Motor neuron (in vitro differentiated cells): ENCODE measurements around the gene ROCK2. TPM values are rescaled to one million over a fixed set of nuclear protein-coding genes. Genes with fewer than 3 reads are reported as not detected.

Experiments used
- ATAC-seq, 8 experiments: fragments of 200-7000 bp; cut with Tn5 transposase; replicated peaks in 6 of 8; 2 replicates each; pipeline ENCODE4 v1.8.0; 2021; ENCODE audit warnings: mild to moderate bottlenecking in 8 of 8, moderate library complexity in 8 of 8
- H3K27ac ChIP-seq, 2 donors: fragments of 250-450 bp; sonication (Bioruptor Pico); 2 replicates each; pipeline ENCODE4 v1.9.0; 2021; ENCODE audit warnings: antibody characterized with exemption in 2 of 2, mild to moderate bottlenecking in 2 of 2, moderate library complexity in 1 of 2
- H3K4me1 ChIP-seq, 2 donors: fragments of 250-450 bp; sonication (Bioruptor Pico); replicated peaks in 1 of 2; 2 replicates each; pipeline ENCODE4 v1.6.1; 2021; ENCODE audit warnings: antibody characterized with exemption in 2 of 2, mild to moderate bottlenecking in 2 of 2, moderate library complexity in 1 of 2
- H3K4me3 ChIP-seq, 5 donors: fragments of 250-450 bp; sonication (Bioruptor Pico); 2 replicates each; pipeline ENCODE4 v1.9.0; 2021; ENCODE audit warnings: antibody characterized with exemption in 5 of 5, mild to moderate bottlenecking in 5 of 5, moderate library complexity in 4 of 5
- WGBS, 10 experiments: fragments of 450-650 bp; shearing (Covaris generic); methylation state at CpG; one replicate each; pipeline ENCODE4 v1.0.0; 2022; 5-methylcytosine and 5-hydroxymethylcytosine counted together
- in situ Hi-C, 9 experiments: fragments of 400-800 bp; cut with MboI; loops; one replicate each; pipeline ENCODE4 v1.15.0; 2021; ENCODE audit warnings: low sequenced_read_pairs in 9 of 9, low pct_unique_long_range_greater_than_20kb in 2 of 9; ENCODE audit not compliant: unreplicated experiment in 9 of 9
- total RNA-seq, 8 experiments: library from RNA; unstranded; fragments of 300-600 nt; gene quantifications; 2 replicates each; pipeline versions ENCODE4 v1.2.3 to v1.2.4, GENCODE V29; 2022

Gene ROCK2
- total RNA-seq, 8 experiments from 2014 or later: 17.3 to 36.0 (median 22.4) TPM

DNA sequence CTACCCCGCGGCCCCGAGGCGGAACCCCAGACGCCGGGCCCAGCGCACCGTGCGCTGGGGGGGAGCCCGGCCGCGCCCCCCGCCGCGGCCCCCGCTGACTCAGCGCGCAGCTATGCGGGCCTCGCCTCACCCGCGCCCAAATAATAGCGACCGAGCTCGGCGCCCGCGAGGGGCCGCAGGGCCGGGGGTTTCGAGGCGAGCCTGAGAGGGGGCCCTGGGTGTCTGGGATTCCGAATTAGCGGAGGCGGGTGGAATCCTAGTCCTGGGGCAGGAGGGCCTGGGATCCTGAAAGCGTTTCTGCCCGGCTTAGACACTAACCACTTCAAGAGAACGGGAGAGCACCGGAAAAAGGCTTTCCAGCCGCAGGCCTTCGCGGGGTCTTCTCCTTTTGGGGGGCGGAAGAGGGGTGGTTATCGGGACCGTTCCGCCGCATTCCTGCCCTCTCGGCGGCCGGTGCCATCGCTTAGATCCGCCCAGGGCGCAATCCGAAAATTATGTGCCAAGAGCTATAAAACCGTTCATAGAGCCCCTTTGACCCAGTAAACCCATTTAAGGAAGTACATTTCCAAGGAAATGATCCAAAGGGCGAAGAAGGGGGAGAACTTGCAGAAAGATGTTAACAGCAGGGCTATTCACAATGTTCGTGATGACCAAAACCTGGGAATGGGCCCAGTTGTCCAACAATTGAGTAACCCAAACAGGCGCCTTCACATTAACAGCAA, 681 bp upstream of the ROCK2 start:
- Histone ChIP-seq H3K27ac (peak overlapping the region; percentile 93 to 98), H3K4me3 (peak overlapping the region; percentile 68 to 92 (median 77)), H3K4me1 (peaks cover 10 to 31% of the 10 kb centered on the region in 2 donors)
- in situ Hi-C loops: no loop called here
- 5 to 60% (median 30%) methylated on average over 1 to 18 of the region's 58 CpGs; no CpG with 5 or more reads in 1 of the 10 experiments for WGBS, 10 experiments
- ATAC-seq: peak in 5 of 8 experiments; percentile 63 to 72 (median 66)

DNA sequence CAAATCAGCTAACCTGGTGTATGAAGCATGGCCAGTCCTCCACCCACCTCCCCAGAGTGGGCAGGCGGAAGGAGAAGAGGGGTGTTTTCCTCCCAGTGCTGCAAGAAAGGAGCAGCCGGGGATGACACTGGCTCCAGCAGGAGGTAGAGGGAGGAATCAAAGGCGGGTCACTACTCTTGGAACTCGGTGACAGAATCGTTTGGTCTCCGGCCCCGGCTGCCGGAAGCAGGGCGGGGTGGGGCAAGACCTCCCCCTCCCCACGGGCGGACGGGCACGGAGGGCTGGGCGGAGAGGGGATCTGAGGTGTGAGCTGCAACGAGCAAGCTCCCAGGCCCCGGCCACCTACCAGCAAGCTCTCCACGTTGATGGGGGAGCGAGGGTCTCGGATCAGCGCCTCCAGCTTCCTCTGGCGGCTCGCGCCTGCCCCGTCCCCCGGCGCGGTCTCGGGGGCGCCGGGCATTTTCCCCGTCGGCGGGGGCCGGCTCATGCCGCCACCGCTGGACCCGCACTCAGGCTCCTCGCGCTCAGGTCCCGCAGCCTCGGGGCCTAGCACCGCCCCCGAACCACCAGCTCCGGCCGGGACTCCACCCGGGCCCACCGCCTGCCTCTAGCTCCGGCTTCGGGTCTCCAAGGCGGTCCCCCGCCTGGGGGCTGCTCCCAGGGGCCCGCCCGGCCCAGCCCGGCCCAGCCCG, 640 bp downstream of the ROCK2 start:
- in situ Hi-C loops: no loop called here
- H3K4me3 ChIP-seq: peak overlapping the region; percentile 68 to 92 (median 77)
- 0 to 20% (median 0%) methylated on average over 1 to 35 of the region's 55 CpGs; no CpG with 5 or more reads in 7 of the 10 experiments for WGBS, 10 experiments
- peaks cover 8 to 27% of the 10 kb centered on the region in 2 donors for H3K4me1 ChIP-seq
- ATAC-seq: peak; percentile 4 to 39 (median 18)
- peak overlapping the region; percentile 93 to 98 for H3K27ac ChIP-seq

- no peak for ATAC-seq
- Histone ChIP-seq H3K27ac (peak overlapping the region; percentile 93 to 98), H3K4me3 (peak overlapping the region; percentile 68 to 92 (median 77)), H3K4me1 (peaks cover 4 to 24% of the 10 kb centered on the region in 2 donors)
- in situ Hi-C loops: no loop called here
- 0% methylated on average over 1 to 7 of the region's 7 CpGs; no CpG with 5 or more reads in 1 of the 10 experiments for WGBS, 10 experiments
These were observed 1.1 kb downstream of the ROCK2 start for GRCh38 chr2:11343368-11343649.

GRCh38 chr2:11342551-11343367, 1.7 kb downstream of the ROCK2 start:
- ATAC-seq: peak in 3 of 8 experiments; percentile 4 to 10 (median 5)
- in situ Hi-C loops: no loop called here
- H3K4me3 ChIP-seq: peak overlapping the region; percentile 68 to 92 (median 77)
- WGBS, 10 experiments: 0 to 2% (median 0%) methylated on average over 1 to 14 of the region's 14 CpGs; no CpG with 5 or more reads in 1 of the 10 experiments
- peaks cover 4 to 24% of the 10 kb centered on the region in 2 donors for H3K4me1 ChIP-seq
- peak overlapping the region in 1 of 2 donors; percentile 98 for H3K27ac ChIP-seq

DNA sequence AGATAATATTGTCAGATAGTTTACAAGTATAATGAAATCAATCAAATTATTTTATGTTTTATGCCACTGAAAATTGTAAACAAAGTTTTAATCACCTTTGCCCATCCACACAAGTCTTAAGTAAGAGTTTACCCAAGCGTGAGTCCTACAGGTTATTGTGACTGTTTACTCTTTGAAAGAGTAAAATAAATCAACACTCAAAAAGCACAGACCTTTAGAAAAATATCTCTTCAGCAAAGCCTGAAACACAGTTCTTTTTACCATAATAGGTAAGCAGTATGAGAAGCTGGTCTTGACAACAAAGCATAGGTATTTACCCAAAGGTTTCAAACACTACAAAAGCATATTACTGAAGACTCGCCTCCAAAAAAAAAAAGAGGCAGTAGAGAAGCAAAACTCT, 3.7 kb downstream of the ROCK2 start:
- ATAC-seq: no peak
- 33 to 100% (median 78%) methylated on average over 1 to 2 of the region's 2 CpGs; no CpG with 5 or more reads in 1 of the 10 experiments for WGBS, 10 experiments
- in situ Hi-C loops: no loop called here
- H3K4me1 ChIP-seq: peaks cover 4 to 22% of the 10 kb centered on the region in 2 donors
- H3K27ac ChIP-seq: no peak overlapping the region
- peak overlapping the region in 2 of 5 donors; percentile 5 to 73 for H3K4me3 ChIP-seq

- no peak for ATAC-seq
- H3K27ac ChIP-seq: no peak overlapping the region
- WGBS, 10 experiments: 63 to 100% (median 92%) methylated on average over 2 to 6 of the region's 6 CpGs
- in situ Hi-C loops: no loop called here
- no peak overlapping the region for H3K4me3 ChIP-seq
- H3K4me1 ChIP-seq: peaks cover 0 to 18% of the 10 kb centered on the region in 2 donors
These were observed 4.8 kb downstream of the ROCK2 start for GRCh38 chr2:11339508-11340083.

GRCh38 chr2:11338580-11338979, 5.9 kb downstream of the ROCK2 start:
- ATAC-seq: no peak
- WGBS, 10 experiments: 87 to 100% (median 96%) methylated on average over 1 to 5 of the region's 5 CpGs
- Histone ChIP-seq H3K27ac (no peak overlapping the region), H3K4me3 (no peak overlapping the region), H3K4me1 (peaks cover 0 to 18% of the 10 kb centered on the region in 2 donors)
- in situ Hi-C loops: no loop called here

- 92 to 100% (median 100%) methylated on average over 1 to 2 of the region's 2 CpGs; no CpG with 5 or more reads in 2 of the 10 experiments for WGBS, 10 experiments
- Histone ChIP-seq H3K27ac (no peak overlapping the region), H3K4me1 (peaks cover 0 to 18% of the 10 kb centered on the region in 2 donors), H3K4me3 (no peak overlapping the region)
- ATAC-seq: no peak
- in situ Hi-C loops: no loop called here
These were observed 6.5 kb downstream of the ROCK2 start for GRCh38 chr2:11337909-11338308.

DNA sequence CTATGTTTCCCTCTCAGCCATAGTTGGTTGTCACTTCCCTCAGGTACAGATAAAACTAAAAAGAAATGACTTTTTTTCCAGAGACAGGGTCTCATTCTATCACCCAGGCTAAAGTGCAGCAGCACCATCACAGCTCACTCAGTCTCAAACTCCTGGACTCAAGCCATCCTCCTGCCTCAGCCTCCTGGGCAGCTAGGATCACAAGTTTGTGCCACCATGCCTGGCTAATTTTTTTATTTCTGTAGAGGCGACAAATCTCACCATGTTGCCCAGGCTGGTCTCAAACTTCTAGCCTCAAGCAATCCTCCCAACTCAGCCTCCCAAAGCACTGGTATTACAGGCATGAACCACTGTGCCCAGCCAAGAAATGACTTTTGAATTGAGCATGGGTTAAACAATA, 8.2 kb downstream of the ROCK2 start:
- 83 to 100% (median 100%) methylated on average over 1 of the region's 1 CpG; no CpG with 5 or more reads in 6 of the 10 experiments for WGBS, 10 experiments
- no peak overlapping the region for H3K4me3 ChIP-seq
- in situ Hi-C loops: no loop called here
- no peak overlapping the region for H3K27ac ChIP-seq
- ATAC-seq: no peak
- H3K4me1 ChIP-seq: peaks cover 0 to 6% of the 10 kb centered on the region in 2 donors

- H3K27ac ChIP-seq: no peak overlapping the region
- no peak for ATAC-seq
- in situ Hi-C loops: no loop called here
- WGBS, 10 experiments: 83 to 100% (median 100%) methylated on average over 1 to 2 of the region's 2 CpGs
- H3K4me3 ChIP-seq: no peak overlapping the region
- no peaks in the 10 kb centered on the region for H3K4me1 ChIP-seq
These were observed 10.8 kb downstream of the ROCK2 start for GRCh38 chr2:11333427-11334183.

- 29 to 100% (median 82%) methylated on average over 1 of the region's 1 CpG; no CpG with 5 or more reads in 2 of the 10 experiments for WGBS, 10 experiments
- in situ Hi-C loops: no loop called here
- Histone ChIP-seq H3K4me3 (no peak overlapping the region), H3K4me1 (no peaks in the 10 kb centered on the region), H3K27ac (no peak overlapping the region)
- no peak for ATAC-seq
These were observed 11.8 kb downstream of the ROCK2 start for GRCh38 chr2:11332596-11332995.
